SK-N-SH (cell line): ENCODE measurements around the gene SUN5. TPM values are rescaled to one million over a fixed set of nuclear protein-coding genes. Genes with fewer than 3 reads are reported as not detected.
"Not testable (repeated sequence)": the region's sequence is repeated elsewhere in the genome, so short reads cannot be mapped to it uniquely, and the experiment has no call there.

Source experiments
- CTCF ChIA-PET: fragments of 300-600, 350-600 bp; formaldehyde crosslinking; extraction: SDS; loops from one replicate; lab custom pipeline; 2021; lab: Yijun Ruan, JAX
- POLR2A ChIA-PET: fragments of 350-600 bp; sonication (Branson Sonifier 250); formaldehyde crosslinking; extraction: SDS; loops from one replicate; lab custom pipeline; 2020; ENCODE audit warnings: antibody characterized with exemption, inconsistent platforms; lab: Yijun Ruan, JAX
- DNase-seq: peaks from one replicate; pipeline ENCODE4 v3.0.0; 2012
- H2AFZ ChIP-seq: fragments of 200-600 bp; sonication (generic); 2 replicates; pipeline ENCODE4 v1.8.1; 2016; ENCODE audit warnings: antibody characterized with exemption, mild to moderate bottlenecking, low read depth
- H3F3A ChIP-seq: fragments of 200-600 bp; sonication (generic); replicated peaks from 2 replicates; pipeline ENCODE3; 2016; ENCODE audit warnings: antibody characterized with exemption, mild to moderate bottlenecking; ENCODE audit not compliant: insufficient read depth
- H3K27ac ChIP-seq, 2 experiments: fragments of 200-500 bp in 1 of 2; fragments of 200-600 bp in 1 of 2; sonication (Bioruptor generic) in 1 of 2; sonication (generic), shearing (Covaris generic) in 1 of 2; 2 replicates each; pipeline versions ENCODE4 v1.5.1 to v1.6.1; 2014 to 2016; ENCODE audit warnings: low read depth in 2 of 2, inconsistent platforms in 1 of 2, low read length in 1 of 2, mild to moderate bottlenecking in 1 of 2, mixed read lengths in 1 of 2
- H3K27me3 ChIP-seq: fragments of 200-600 bp; sonication (generic), shearing (Covaris generic); 2 replicates; pipeline ENCODE4 v1.6.1; 2016; ENCODE audit warnings: mixed run types; ENCODE audit not compliant: insufficient read depth
- H3K36me3 ChIP-seq, 2 experiments: fragments of 200-500 bp in 1 of 2; fragments of 200-600 bp in 1 of 2; sonication (Bioruptor generic) in 1 of 2; sonication (generic) in 1 of 2; replicated peaks in 1 of 2; 2 replicates each; pipeline versions ENCODE3 to v1.5.1; 2014 to 2016; ENCODE audit warnings: low read length in 1 of 2, mild to moderate bottlenecking in 1 of 2; ENCODE audit not compliant: insufficient read depth in 2 of 2, control insufficient read depth in 1 of 2
- H3K4me1 ChIP-seq, 2 experiments: fragments of 200-500 bp in 1 of 2; fragments of 200-600 bp in 1 of 2; sonication (Bioruptor generic) in 1 of 2; sonication (generic), shearing (Covaris generic) in 1 of 2; 2 replicates each; pipeline versions ENCODE4 v1.5.1 to v1.6.1; 2014 to 2016; ENCODE audit warnings: low read depth in 1 of 2, low read length in 1 of 2, mixed run types in 1 of 2; ENCODE audit not compliant: insufficient read depth in 2 of 2, control insufficient read depth in 1 of 2
- H3K4me2 ChIP-seq: fragments of 200-600 bp; sonication (generic), shearing (Covaris generic); 2 replicates; pipeline ENCODE4 v1.6.1; 2017; ENCODE audit warnings: mixed run types
- H3K4me3 ChIP-seq, 2 experiments: fragments of 200-500 bp in 1 of 2; fragments of 200-600 bp in 1 of 2; sonication (Bioruptor generic) in 1 of 2; sonication (generic), shearing (Covaris generic) in 1 of 2; 2 replicates each; pipeline versions ENCODE4 v1.5.1 to v1.8.1; 2014 to 2016; ENCODE audit warnings: low read depth in 2 of 2, inconsistent platforms in 1 of 2, low read length in 1 of 2, mild to moderate bottlenecking in 1 of 2, mixed read lengths in 1 of 2, moderate library complexity in 1 of 2
- H3K79me2 ChIP-seq: fragments of 200-600 bp; sonication (generic); 2 replicates; pipeline ENCODE4 v1.8.1; 2017; ENCODE audit warnings: mild to moderate bottlenecking; ENCODE audit not compliant: insufficient read depth
- H3K9ac ChIP-seq: fragments of 200-600 bp; sonication (generic); 2 replicates; pipeline ENCODE4 v1.6.1; 2017; ENCODE audit warnings: mixed run types
- H3K9me2 ChIP-seq: fragments of 200-600 bp; sonication (generic); 2 replicates; pipeline ENCODE4 v1.6.1; 2017; ENCODE audit warnings: mixed run types
- H3K9me3 ChIP-seq: fragments of 200-600 bp; sonication (generic); 2 replicates; pipeline ENCODE4 v1.6.1; 2017; ENCODE audit warnings: mixed run types, mild to moderate bottlenecking, moderate library complexity
- H4K20me1 ChIP-seq: fragments of 200-600 bp; sonication (generic); 2 replicates; pipeline ENCODE4 v1.6.1; 2017; ENCODE audit warnings: mild to moderate bottlenecking, mixed run types; ENCODE audit not compliant: insufficient read depth
- FOXJ3 ChIP-seq: sonication (generic); formaldehyde crosslinking; IDR thresholded peaks from 2 replicates; pipeline ENCODE4 v1.5.1; 2020; ENCODE audit warnings: mild to moderate bottlenecking, missing genetic modification reagents
- GABPA ChIP-seq: IDR thresholded peaks from 2 replicates; pipeline ENCODE4 v1.4.0; 2012; ENCODE audit warnings: low read depth, mild to moderate bottlenecking
- GATA2 ChIP-seq: sonication (generic); formaldehyde crosslinking; IDR thresholded peaks from 2 replicates; pipeline ENCODE4 v1.5.0; 2020; ENCODE audit warnings: mild to moderate bottlenecking, missing genetic modification reagents
- JUND ChIP-seq: IDR thresholded peaks from 2 replicates; pipeline ENCODE4 v1.4.0; 2012
- MAX ChIP-seq: IDR thresholded peaks from 2 replicates; pipeline ENCODE4 v1.4.0; 2012; ENCODE audit warnings: low read depth
- MEF2A ChIP-seq: IDR thresholded peaks from 2 replicates; pipeline ENCODE4 v1.4.0; 2012; ENCODE audit warnings: low read depth, borderline replicate concordance
- MXI1 ChIP-seq: IDR thresholded peaks from 2 replicates; pipeline ENCODE4 v1.6.1; 2012; ENCODE audit warnings: mild to moderate bottlenecking, low read depth, low read length, improper control_type of control experiment
- NFIC ChIP-seq: IDR thresholded peaks from 2 replicates; pipeline ENCODE4 v1.4.0; 2012; ENCODE audit warnings: borderline replicate concordance
- RCOR1 ChIP-seq: fragments of 150-350 bp; IDR thresholded peaks from 2 replicates; pipeline ENCODE4 v1.6.1; 2017; ENCODE audit warnings: antibody characterized with exemption, low read length
- USF2 ChIP-seq: fragments of 150-350 bp; IDR thresholded peaks from 2 replicates; pipeline ENCODE4 v1.6.1; 2017; ENCODE audit warnings: antibody characterized with exemption, low read length, low read depth, borderline replicate concordance
- YY1 ChIP-seq: IDR thresholded peaks from 2 replicates; pipeline ENCODE4 v1.4.0; 2012; ENCODE audit warnings: low read depth, mild to moderate bottlenecking
- WGBS: methylation state at CpG from one replicate; pipeline ENCODE4 v1.1.6; 2017; ENCODE audit warnings: low lambda C conversion rate; 5-methylcytosine and 5-hydroxymethylcytosine counted together
- polyA plus RNA-seq, 3 experiments: library from polyadenylated mRNA; depleted of rRNA; stranded (reverse); fragments of >200 nt; gene quantifications; 2 replicates each; pipeline ENCODE4 v1.2.3, GENCODE V29; 2012

SUN5 gene
- polyA plus RNA-seq, 1 of the 3 experiments (the other 2 are of a cell fraction): not detected

DNA sequence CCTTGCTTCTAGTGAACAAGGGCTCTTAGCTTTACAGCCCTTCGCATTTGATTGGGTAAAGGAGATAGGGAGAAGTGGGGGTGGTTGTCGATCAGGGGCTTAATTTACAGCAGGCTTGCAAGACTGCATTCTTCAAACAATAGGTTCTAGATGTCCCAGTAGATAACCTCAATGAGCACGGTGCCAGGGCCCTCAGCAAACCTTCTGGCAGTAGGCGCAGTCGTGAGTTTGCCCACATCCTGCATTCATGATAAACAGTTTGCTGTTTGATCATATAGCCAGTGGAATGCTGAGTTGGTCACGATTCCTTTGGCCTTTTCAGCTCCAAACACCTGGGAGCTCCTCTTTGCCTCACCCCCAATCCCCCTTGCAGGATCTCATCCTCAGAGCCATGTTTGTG, 27.5 kb downstream of the SUN5 start:
- CTCF ChIA-PET: no interaction called here
- Histone ChIP-seq H3F3A (no peaks in the 10 kb centered on the region), H3K36me3 (no peaks in the 10 kb centered on the region), H3K4me1 (no peaks in the 10 kb centered on the region; a peak in 1 of 4 replicates), H4K20me1 (no peaks in the 10 kb centered on the region), H3K79me2 (no peaks in the 10 kb centered on the region), H3K27me3 (no peaks in the 10 kb centered on the region; the same call in 1 of the 2 replicates), H3K9me3 (no peaks in the 10 kb centered on the region), H3K9ac (no peak overlapping the region), H3K4me3 (no peak overlapping the region), H3K4me2 (no peak overlapping the region), H2AFZ (no peak overlapping the region), H3K27ac (no peak overlapping the region), H3K9me2 (no peaks in the 10 kb centered on the region)
- TF ChIP-seq FOXJ3 (no peak), MXI1 (no peak)
- 44% methylated on average over 6 of the region's 6 CpGs for WGBS
- POLR2A ChIA-PET: no interaction called here
- no peak for DNase-seq

- no peaks in the 10 kb centered on the region for H3K79me2 ChIP-seq
- no peak overlapping the region for H3K4me2 ChIP-seq
- DNase-seq: no peak
- CTCF ChIA-PET: interaction anchor here (0.7 kb wide), 1 partner anchor 26 kb away, joined by 3 read pairs; no protein-coding TSS in a partner anchor
- H3F3A ChIP-seq: no peaks in the 10 kb centered on the region
- WGBS: 49% methylated on average over 14 of the region's 15 CpGs
- no peak overlapping the region for H3K4me3 ChIP-seq
- H4K20me1 ChIP-seq: no peaks in the 10 kb centered on the region
- H3K9me3 ChIP-seq: no peaks in the 10 kb centered on the region
- H2AFZ ChIP-seq: no peak overlapping the region
- no peak overlapping the region for H3K27ac ChIP-seq
- H3K9ac ChIP-seq: no peak overlapping the region
- no peaks in the 10 kb centered on the region for H3K9me2 ChIP-seq
- H3K36me3 ChIP-seq: no peaks in the 10 kb centered on the region
- POLR2A ChIA-PET: interaction anchor here (0.6 kb wide), 1 partner anchor 65 kb away, joined by 4 read pairs; no protein-coding TSS in a partner anchor
- TF ChIP-seq MEF2A: no peak
- no peak for TF ChIP-seq MXI1
- TF ChIP-seq RCOR1: no peak
- TF ChIP-seq NFIC: no peak
- TF ChIP-seq JUND: no peak
- no peak for TF ChIP-seq GABPA
- no peak for TF ChIP-seq GATA2
- no peak for TF ChIP-seq USF2
- TF ChIP-seq YY1: no peak
- no peak for TF ChIP-seq MAX
- H3K27me3 ChIP-seq: no peaks in the 10 kb centered on the region; the same call in 1 of the 2 replicates
- no peaks in the 10 kb centered on the region; a peak in 1 of 4 replicates for H3K4me1 ChIP-seq
Observed at GRCh38 chr20:32975698-32976674, 28.2 kb downstream of the SUN5 start.

DNA sequence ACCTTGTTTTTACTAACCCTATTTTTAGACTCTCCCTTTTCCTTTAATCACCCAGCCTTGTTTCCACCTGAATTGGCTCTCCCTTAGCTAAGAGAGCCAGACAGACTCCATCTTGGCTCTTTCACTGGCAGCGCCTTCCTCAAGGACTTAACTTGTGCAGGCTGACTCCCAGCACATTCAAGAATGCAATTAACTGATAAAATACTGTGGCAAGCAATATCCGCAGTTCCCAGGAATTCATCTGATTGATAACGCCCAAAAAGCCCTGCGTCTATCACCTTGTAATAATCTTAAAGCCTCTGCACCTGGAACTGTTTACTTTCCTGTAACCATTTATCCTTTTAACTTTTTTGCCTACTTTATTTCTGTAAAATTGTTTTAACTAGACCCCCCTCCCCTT, 29.1 kb downstream of the SUN5 start:
- H3K4me2 ChIP-seq, H3K9ac ChIP-seq, H4K20me1 ChIP-seq, H3K4me3 ChIP-seq, DNase-seq, H3K36me3 ChIP-seq, POLR2A ChIA-PET, H3K79me2 ChIP-seq, H3K9me2 ChIP-seq, H3F3A ChIP-seq, H3K4me1 ChIP-seq, H3K9me3 ChIP-seq, H3K27me3 ChIP-seq, H3K27ac ChIP-seq, H2AFZ ChIP-seq: not testable (repeated sequence)
- CTCF ChIA-PET: interaction anchor here (0.6 kb wide), 1 partner anchor 65 kb away, joined by 3 read pairs; no protein-coding TSS in a partner anchor
- 79% methylated on average over 4 of the region's 4 CpGs for WGBS

GRCh38 chr20:32974204-32975064, 29.8 kb downstream of the SUN5 start:
- H4K20me1 ChIP-seq, H3K4me1 ChIP-seq, H3F3A ChIP-seq, H3K9me3 ChIP-seq, H3K36me3 ChIP-seq, H3K79me2 ChIP-seq, H3K4me3 ChIP-seq, H3K9ac ChIP-seq, H3K27ac ChIP-seq, H3K27me3 ChIP-seq, POLR2A ChIA-PET, H2AFZ ChIP-seq, DNase-seq, H3K4me2 ChIP-seq, H3K9me2 ChIP-seq: not testable (repeated sequence)
- WGBS: 60% methylated on average over 8 of the region's 9 CpGs
- CTCF ChIA-PET: interaction anchor here (0.6 to 1.6 kb wide), 4 partner anchors 9 to 184 kb away, joined by 3 to 5 read pairs (median 4); no protein-coding TSS in a partner anchor
